GM19395 (cell line): ENCODE data around the gene ARHGAP18.

Experiments used
- ATAC-seq: cut with Tn5 transposase; IDR thresholded peaks from one replicate; pipeline ENCODE4 v1.9.1; 2021; ENCODE audit warnings: mild to moderate bottlenecking, moderate library complexity; ENCODE audit not compliant: unreplicated experiment

The ARHGAP18 gene

DNA sequence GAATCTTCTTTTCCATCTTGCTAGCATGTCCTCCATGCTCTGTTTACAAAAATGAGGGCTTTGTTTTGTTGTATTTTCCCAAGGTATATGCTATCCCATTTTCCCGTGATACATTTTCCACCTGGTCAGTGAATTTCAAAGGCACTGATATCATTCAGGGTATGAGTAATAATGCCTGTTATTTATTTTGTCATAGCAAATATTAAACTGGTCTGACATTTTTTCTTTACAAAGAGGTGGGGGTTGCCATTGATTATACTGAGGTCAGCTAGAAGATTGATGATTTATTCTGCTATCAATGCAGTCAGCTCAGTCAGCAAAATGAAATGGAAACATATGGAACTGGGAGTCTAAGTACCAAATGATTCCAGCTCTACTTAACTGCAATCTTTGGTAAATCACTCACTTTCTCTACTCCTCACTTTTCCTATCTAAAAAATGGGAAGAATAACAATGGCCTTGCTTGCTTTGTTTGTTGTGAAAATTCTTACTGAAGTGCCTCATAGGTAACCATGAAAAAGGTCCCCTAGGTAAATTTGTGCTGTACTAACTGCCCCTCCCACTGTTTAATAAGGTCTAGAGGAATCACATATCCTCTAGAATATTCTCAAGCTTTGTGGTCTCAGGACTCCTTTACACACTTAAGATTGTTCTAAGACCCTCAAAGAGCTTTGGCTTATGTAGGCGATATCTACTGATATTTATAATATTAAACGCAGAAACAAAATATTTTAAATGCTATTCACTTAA lies 64.0 kb downstream of the ARHGAP18 start:
- no peak for ATAC-seq

GRCh38 chr6:129645106-129645829 lies 64.7 kb downstream of the ARHGAP18 start:
- no peak for ATAC-seq

DNA sequence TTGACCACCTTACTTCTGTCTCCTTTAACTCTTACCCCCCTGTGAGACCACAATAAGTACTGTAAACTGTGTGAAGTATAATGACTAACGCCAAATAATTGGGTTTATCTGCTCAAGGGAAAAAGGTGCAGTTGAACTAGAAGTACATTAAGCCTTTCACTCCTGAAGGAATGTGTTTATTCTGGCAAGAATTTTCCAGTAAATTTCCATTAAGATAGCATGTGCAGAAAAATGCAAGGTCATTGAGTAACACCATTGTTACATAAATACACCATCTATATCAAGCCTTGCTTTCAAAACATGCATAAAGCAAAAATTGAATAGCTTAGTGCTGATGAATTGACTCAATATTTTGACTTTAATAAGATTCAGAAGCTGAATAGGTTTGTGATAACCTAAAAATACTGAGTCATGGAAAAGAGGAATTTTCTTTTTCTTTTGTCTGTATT lies 65.4 kb downstream of the ARHGAP18 start:
- no peak for ATAC-seq

GRCh38 chr6:129643968-129644367 lies 66.0 kb downstream of the ARHGAP18 start:
- ATAC-seq: no peak

DNA sequence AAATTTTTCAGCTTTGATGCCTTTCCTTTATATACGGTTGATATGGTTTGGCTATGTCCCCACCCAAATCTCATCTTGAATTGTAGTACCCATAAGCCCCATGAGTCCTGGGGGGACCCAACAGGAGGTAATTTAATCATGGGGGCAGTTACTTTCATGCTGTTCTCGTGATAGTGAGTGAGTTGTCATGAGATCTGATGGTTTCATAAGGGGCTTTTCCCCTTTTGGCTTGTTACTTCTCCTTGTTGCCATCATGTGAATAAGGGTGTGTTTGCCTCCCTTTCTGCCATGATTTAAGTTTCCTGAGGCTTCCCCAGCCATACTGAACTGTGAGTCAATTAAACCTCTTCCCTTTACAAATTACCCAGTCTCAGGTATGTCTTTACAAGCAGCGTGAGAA lies 66.8 kb downstream of the ARHGAP18 start:
- ATAC-seq: no peak

DNA sequence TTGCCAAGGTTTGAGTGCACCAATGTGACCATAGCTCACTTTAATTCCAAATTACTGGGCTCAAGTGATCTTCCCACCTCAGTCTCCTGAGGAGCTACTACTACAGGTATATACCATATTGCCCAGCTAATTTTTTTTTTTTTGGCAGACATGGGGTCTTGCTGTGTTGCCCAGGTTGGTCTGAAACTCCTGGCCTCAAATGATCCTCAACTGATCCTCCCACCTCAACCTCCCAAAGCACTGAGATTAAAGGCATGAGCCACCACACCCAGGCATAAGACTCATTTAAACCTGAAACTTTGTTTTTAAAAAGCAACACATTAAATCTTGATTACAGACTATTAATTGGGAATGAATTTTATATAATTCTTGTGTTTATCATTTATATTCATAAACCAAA lies 67.7 kb downstream of the ARHGAP18 start:
- ATAC-seq: no peak

GRCh38 chr6:129641344-129641743 lies 68.6 kb downstream of the ARHGAP18 start:
- ATAC-seq: no peak

- ATAC-seq: no peak
Observed at GRCh38 chr6:129638686-129639085, 71.3 kb downstream of the ARHGAP18 start.

DNA sequence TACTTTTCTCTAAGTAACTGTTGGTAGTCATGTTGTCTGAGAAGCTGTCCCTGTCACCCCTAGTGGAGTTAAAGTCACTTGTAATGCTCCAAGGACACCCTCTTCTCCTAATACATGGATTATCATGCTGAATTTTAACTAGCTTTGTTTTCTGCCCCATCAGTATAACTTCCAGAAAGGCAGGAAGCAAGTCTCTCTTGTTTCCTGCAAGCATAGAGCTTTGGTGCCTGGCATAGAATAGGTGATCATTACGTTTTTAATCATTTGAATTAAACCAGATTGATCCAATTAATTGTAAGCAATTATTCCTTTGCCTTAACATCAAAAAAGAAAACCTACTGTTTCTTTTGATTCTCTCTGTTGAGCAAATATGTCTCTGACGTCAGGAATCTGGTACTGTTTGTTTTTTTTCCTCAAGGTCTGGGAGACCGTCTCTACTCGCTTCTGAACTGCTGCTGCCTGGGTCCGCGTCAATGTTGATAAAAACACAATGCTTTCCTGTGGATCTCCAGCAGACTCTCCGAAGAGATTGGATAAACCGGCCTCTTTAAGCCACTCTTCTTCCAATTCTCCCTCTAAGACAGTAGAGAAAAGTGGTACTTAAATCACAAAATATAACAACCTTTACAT lies 71.8 kb downstream of the ARHGAP18 start:
- no peak for ATAC-seq

DNA sequence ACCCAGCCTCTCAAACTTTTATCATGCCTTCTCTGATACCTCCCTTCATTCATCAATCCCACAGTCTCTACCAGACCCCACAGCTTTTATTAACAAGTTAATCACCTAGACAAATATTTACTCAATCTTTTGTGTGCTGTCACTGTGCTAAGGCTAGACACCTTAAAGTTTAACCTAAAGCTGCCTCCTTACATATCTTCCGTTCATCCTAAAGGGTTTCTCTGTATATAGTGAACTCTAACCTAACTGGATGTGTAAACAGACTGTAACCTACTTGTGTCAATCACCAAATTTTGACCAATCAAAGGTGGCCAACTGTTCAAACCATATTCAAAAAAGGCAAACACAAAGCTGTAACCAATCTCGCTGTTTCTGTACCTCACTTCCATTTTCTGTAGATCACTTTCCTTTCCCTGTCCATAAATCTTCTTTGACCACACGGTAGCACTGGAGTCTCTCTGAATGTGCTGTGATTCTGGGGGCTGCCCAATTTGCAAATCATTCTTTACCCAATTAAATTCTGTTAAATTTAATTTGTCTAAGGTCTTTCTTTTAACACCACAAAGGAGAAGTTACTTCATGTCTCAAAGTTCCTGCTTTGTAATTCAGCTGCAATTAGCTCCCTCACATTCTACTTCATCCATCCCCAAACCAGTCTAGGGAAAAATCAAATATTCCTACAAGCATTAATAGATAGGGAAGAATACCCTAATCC lies 72.5 kb downstream of the ARHGAP18 start:
- no peak for ATAC-seq

GRCh38 chr6:129635396-129636130 lies 74.4 kb downstream of the ARHGAP18 start:
- no peak for ATAC-seq

DNA sequence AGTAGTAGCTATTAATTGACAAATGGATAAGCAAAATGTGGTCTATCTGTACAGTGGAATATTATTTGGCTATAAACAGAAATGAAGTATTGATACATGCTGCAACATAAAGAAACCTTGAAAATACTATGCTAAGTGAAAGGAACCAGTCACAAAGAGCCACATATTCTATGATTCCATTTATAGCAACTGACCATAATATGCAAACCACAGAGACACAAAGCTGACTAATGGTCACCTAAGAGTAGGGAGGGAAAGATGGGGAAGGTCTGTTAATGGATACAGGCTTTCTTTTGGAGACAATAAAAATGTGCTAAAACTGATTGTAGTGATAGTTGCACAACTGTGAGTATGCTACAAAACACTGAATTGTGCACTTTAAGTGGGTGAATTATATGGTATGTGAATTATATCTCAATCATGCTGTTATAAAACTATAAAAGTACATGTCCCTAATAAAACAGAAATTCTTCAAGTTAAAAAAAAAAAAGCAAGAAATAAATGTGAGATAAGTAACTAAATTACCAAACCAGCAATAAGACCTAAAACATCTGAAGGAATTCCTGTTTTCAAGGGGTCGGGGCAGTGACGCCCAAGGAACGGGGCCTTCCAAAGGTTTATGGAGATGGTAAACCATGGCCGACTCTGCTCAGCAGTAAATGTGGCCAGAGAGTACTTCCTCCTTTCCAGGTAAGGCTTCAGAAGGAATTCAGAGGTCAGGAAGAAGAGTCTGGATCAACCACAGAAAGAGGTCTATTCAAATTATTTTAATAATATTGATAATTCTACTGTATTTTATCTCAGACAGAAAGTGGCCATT lies 75.4 kb downstream of the ARHGAP18 start:
- no peak for ATAC-seq

- no peak for ATAC-seq
Observed at GRCh38 chr6:129633529-129633928, 76.4 kb downstream of the ARHGAP18 start.

DNA sequence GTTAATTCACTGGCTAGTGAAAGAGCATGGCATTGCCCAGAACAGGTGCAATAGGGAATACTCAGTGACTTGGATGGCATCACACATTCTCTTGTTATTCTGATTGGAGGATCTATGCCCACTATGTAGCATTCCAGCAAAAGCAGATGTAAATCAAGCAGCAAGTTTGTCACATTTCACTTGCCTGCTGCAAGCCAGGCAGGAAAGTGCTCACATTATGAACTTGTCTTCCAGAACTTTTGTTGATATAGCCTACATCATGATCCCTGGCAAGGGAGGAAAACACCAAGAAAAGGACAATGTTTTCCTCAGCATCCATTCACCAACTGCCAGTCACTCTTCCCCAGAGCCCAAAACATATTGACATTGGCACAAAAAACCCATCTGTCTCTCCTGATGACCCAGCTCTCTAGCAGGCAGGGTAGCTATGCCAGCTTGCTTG lies 77.8 kb downstream of the ARHGAP18 start:
- ATAC-seq: no peak

- ATAC-seq: no peak
Observed at GRCh38 chr6:129631070-129631469, 78.9 kb downstream of the ARHGAP18 start.

DNA sequence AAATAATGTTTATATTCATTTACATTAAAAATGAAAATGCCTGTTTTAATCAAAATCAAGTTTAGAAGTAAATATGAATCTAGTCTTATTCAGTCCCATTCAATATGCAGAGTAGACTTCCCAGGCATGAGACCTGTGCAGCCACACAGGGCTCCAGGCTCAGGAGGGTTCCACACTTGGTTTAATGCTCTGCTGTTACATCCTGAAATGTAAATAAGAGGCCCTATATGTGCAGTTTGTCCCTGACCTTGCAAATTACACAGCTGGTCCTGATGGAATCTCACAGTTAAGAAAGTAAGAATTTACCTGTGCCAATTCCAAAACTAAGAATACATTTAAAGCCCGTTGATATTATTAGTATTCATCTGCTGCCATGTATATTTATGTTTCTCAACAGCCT lies 79.4 kb downstream of the ARHGAP18 start:
- ATAC-seq: no peak

DNA sequence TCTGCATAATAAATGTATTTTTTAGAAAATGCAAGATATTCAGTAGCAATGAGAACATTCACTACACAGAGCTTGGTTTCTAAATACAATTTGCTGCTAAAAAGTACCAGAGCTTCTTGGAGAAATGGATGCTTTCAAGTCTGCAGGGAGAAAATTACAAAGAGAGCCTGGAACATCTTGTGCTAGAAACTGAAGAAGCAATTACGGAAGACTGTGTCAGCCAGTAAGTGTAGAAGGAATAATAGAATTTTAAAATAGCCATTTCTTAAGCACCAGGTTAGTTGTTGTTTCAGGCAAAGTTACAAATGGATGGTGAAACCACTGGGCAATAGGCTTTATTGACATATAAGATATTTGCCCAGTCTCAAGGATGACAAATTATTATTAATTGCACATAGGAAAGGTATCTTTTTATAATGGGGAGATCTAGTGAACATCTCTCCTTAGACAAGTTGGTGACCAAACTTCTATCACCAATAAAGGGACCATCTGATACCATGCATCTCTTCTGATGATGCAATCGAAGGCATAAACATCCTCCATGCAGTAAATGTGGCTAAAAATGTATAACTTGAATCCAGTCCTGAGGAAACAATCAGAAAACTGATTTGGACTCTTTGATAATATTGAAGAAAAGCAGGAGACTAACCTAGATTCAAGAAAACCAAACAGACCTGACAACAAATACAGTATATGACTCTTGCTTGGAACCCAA lies 81.7 kb downstream of the ARHGAP18 start:
- no peak for ATAC-seq

DNA sequence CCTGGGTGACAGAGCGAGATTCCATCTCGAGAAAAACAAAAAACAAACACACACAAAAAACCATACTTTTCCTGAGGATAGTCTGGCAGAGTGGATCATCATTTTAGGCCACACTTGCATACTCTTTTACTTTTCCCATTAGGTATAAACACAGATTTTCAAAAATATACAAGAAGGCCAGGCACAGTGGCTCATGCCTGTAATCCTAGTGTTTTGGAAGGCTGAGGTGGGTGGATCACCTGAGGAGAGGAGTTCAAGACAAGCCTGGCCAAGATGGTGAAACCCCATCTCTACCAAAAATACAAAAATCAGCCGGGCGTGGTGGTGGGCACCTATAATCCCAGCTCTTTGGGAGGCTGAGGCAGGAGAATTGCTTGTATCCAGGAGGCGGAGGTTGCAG lies 85.5 kb downstream of the ARHGAP18 start:
- ATAC-seq: no peak
